Breast epithelium (tissue), 3 donors: Measurements from ENCODE around the gene TMF1.

Experiments used
- CTCF ChIP-seq, 3 donors: fragments of 450-650 bp; IDR thresholded peaks; one replicate each; pipeline ENCODE4 v1.5.1; 2016 to 2017; ENCODE audit warnings: antibody characterized with exemption in 3 of 3, mild to moderate bottlenecking in 3 of 3, moderate library complexity in 3 of 3
- POLR2A ChIP-seq: fragments of 450-650 bp; IDR thresholded peaks from one replicate; pipeline ENCODE4 v1.6.1; 2016; ENCODE audit warnings: antibody characterized with exemption, mild to moderate bottlenecking, moderate library complexity

DNA sequence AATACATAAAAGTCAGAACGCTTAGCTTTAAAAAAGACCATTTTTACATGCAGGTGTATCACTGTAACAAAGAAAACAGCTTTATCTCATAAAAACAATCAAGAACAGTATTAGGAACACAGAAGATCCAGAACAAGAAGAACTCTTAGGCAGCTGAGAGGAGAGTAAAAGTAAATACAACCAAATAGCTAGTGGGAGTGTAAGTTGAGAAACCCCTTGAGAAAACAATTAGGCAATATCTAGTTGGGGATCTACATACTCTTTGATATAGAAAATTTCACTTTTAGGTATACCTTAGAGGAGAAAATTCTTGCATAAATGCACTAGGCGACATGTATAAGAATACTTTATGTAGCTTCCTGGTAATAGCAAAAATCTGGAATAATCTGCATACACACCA is 7.5 kb downstream of the TMF1 start:
- TF ChIP-seq CTCF (IDR thresholded peaks at IDR 0.05), result no peak
- TF ChIP-seq POLR2A, result no peak
